Endothelial cell of umbilical vein (primary cell): ENCODE measurements around the gene EHF. TPM values are rescaled to one million over a fixed set of nuclear protein-coding genes. Genes with fewer than 3 reads are reported as not detected.

Experiments
- BruUV-seq: library from RNA; stranded (reverse); fragments of 400-500 nt; replicated peaks from 2 replicates; lab custom pipeline; 2021; lab: Mats Ljungman, UMichigan
- CTCF ChIA-PET: fragments of 300-600, 350-600 bp; sonication (Branson Sonifier 250); formaldehyde crosslinking; loops from one replicate; lab custom pipeline; 2021; ENCODE audit warnings: antibody characterized with exemption, inconsistent platforms; lab: Charles Lee
- POLR2A ChIA-PET: fragments of 300-600, 350-600 bp; sonication (Branson Sonifier 250); formaldehyde crosslinking; loops from one replicate; lab custom pipeline; 2021; ENCODE audit warnings: antibody characterized with exemption, inconsistent platforms; lab: Charles Lee
- DNase-seq: peaks from one replicate; pipeline ENCODE4 v3.0.0-alpha.2; 2011; ENCODE audit warnings: low read depth, low spot score
- FAIRE-seq: peaks from 2 replicates; lab custom pipeline; 2011; peaks lifted over from hg19 to GRCh38; lab: Jason Lieb, UNC
- H2AFZ ChIP-seq: 2 replicates; pipeline ENCODE4 v1.6.0; 2012; ENCODE audit warnings: low read depth, low read length, control low read depth, inconsistent platforms
- H3K27ac ChIP-seq: 2 replicates; pipeline ENCODE4 v1.5.1; 2011; ENCODE audit warnings: low read depth, mild to moderate bottlenecking, control low read depth, low read length, moderate library complexity; ENCODE audit not compliant: insufficient read depth
- H3K27me3 ChIP-seq, 2 experiments: 2 replicates each; pipeline versions ENCODE4 v1.6.0 to v1.6.1; 2011; ENCODE audit warnings: low read length in 2 of 2, mixed read lengths in 1 of 2; ENCODE audit not compliant: control insufficient read depth in 2 of 2, insufficient read depth in 2 of 2
- H3K36me3 ChIP-seq, 2 experiments: 2 replicates in 1 of 2; 3 replicates in 1 of 2; pipeline ENCODE4 v1.5.1; 2011; ENCODE audit warnings: low read length in 2 of 2, mild to moderate bottlenecking in 1 of 2, moderate library complexity in 1 of 2; ENCODE audit not compliant: control insufficient read depth in 2 of 2, insufficient read depth in 2 of 2; ENCODE audit errors: extremely low read depth in 1 of 2
- H3K4me1 ChIP-seq: 3 replicates; pipeline ENCODE4 v1.5.1; 2011; ENCODE audit warnings: mild to moderate bottlenecking, low read length; ENCODE audit not compliant: control insufficient read depth, insufficient read depth; ENCODE audit errors: extremely low read depth
- H3K4me2 ChIP-seq: 2 replicates; pipeline ENCODE4 v1.6.1; 2011; ENCODE audit warnings: low read length, control low read depth, mixed read lengths; ENCODE audit not compliant: insufficient read depth
- H3K4me3 ChIP-seq, 3 experiments: fragments of 200-600 bp in 1 of 3; sonication (generic), shearing (Covaris generic) in 1 of 3; replicated peaks in 1 of 3; 2 replicates each; pipeline ENCODE4 v1.5.1; 2011 to 2016; ENCODE audit warnings: control low read depth in 3 of 3, low read length in 3 of 3, mild to moderate bottlenecking in 2 of 3, inconsistent platforms in 1 of 3, low read depth in 1 of 3, moderate library complexity in 1 of 3; ENCODE audit not compliant: insufficient read depth in 1 of 3
- H3K79me2 ChIP-seq: 2 replicates; pipeline ENCODE4 v1.6.0; 2012; ENCODE audit warnings: low read length, inconsistent platforms; ENCODE audit not compliant: control insufficient read depth, insufficient read depth
- H3K9ac ChIP-seq: replicated peaks from 2 replicates; pipeline ENCODE3; 2011; ENCODE audit warnings: low read length, control low read depth; ENCODE audit not compliant: insufficient read depth; ENCODE audit errors: extremely low read depth
- H3K9me1 ChIP-seq: replicated peaks from 3 replicates; pipeline ENCODE4 v1.6.0; 2011; ENCODE audit warnings: mild to moderate bottlenecking, low read length; ENCODE audit not compliant: control insufficient read depth, insufficient read depth; ENCODE audit errors: extremely low read depth
- H3K9me3 ChIP-seq: replicated peaks from 2 replicates; pipeline ENCODE4 v1.5.1; 2012; ENCODE audit warnings: low read length, inconsistent platforms; ENCODE audit not compliant: control insufficient read depth, insufficient read depth
- H4K20me1 ChIP-seq: replicated peaks from 2 replicates; pipeline ENCODE3; 2011; ENCODE audit warnings: mild to moderate bottlenecking, low read length; ENCODE audit not compliant: control insufficient read depth, insufficient read depth; ENCODE audit errors: extremely low read depth
- EZH2 ChIP-seq: IDR thresholded peaks from 2 replicates; pipeline ENCODE4 v1.6.1; 2012; ENCODE audit warnings: borderline replicate concordance, low read depth, mild to moderate bottlenecking, moderate library complexity, low read length, inconsistent platforms; ENCODE audit not compliant: severe bottlenecking
- FOS ChIP-seq: IDR thresholded peaks from 2 replicates; pipeline ENCODE4 v1.6.1; 2011; ENCODE audit warnings: mild to moderate bottlenecking, low read length, moderate library complexity, borderline replicate concordance; ENCODE audit not compliant: insufficient read depth
- GATA2 ChIP-seq: IDR thresholded peaks from 2 replicates; pipeline ENCODE4 v1.7.0; 2011; ENCODE audit warnings: low read depth, mild to moderate bottlenecking, moderate library complexity, mixed read lengths, low read length; ENCODE audit not compliant: insufficient read length, insufficient read depth
- JUN ChIP-seq: IDR thresholded peaks from 2 replicates; pipeline ENCODE4 v1.6.1; 2011; ENCODE audit warnings: borderline replicate concordance, low read depth; ENCODE audit not compliant: insufficient read length, insufficient read depth
- MYC ChIP-seq: IDR thresholded peaks from one replicate; pipeline ENCODE4 v1.6.1; 2011; ENCODE audit warnings: mild to moderate bottlenecking, low read depth, low read length
- POLR2A ChIP-seq: IDR thresholded peaks from 2 replicates; pipeline ENCODE4 v1.6.1; 2012; ENCODE audit warnings: low read depth, mild to moderate bottlenecking, control low read depth, low read length
- POLR2AphosphoS5 ChIP-seq: IDR thresholded peaks from 2 replicates; pipeline ENCODE4 v1.6.1; 2012; ENCODE audit warnings: low read depth, mild to moderate bottlenecking, control low read depth, low read length, moderate library complexity; ENCODE audit not compliant: insufficient read depth
- dilution Hi-C: fragments of 300-500 bp; cut with MboI; formaldehyde crosslinking; loops from one replicate; pipeline ENCODE4 v1.15.0; 2019; ENCODE audit warnings: low sequenced_read_pairs; ENCODE audit not compliant: extremely low pct_ligation_motif_present
- intact Hi-C: fragments of 100-400 bp; cut with micrococcal nuclease; formaldehyde crosslinking; loops from one replicate; pipeline ENCODE4 v1.10.0; 2022
- polyA plus RNA-seq, 4 experiments: library from polyadenylated mRNA; depleted of rRNA in 3 of 4; stranded (reverse) in 3 of 4; unstranded in 1 of 4; fragments of >200 nt; gene quantifications; 2 replicates each; pipeline versions ENCODE4 v1.2.1 to v1.2.3, GENCODE V29; 2011 to 2012; ENCODE audit warnings: missing spikeins in 1 of 4
- total RNA-seq: library from RNA; stranded (reverse); gene quantifications from 2 replicates; pipeline ENCODE4 v1.2.3, GENCODE V29; 2021
- TF ChIP-seq, protein P1 (sequence below): IDR thresholded peaks from 2 replicates; pipeline ENCODE4 v1.6.1; 2011; ENCODE audit not compliant: insufficient read depth, insufficient read length
- TF ChIP-seq, protein P2 (sequence below), 2 donors: IDR thresholded peaks; 1 replicate in 1 of 2; 2 replicates in 1 of 2; pipeline ENCODE4 v1.5.1; 2011; ENCODE audit warnings: low read length in 2 of 2, mild to moderate bottlenecking in 2 of 2, moderate library complexity in 2 of 2, control low read depth in 1 of 2, inconsistent platforms in 1 of 2, low read depth in 1 of 2; ENCODE audit not compliant: insufficient read depth in 1 of 2; ENCODE audit errors: extremely low read depth in 1 of 2

Gene EHF
- total and polyA plus RNA-seq, 2 donors (not counting 3 experiments of a cell fraction or from before 2014, with no cell fraction given): not detected

DNA sequence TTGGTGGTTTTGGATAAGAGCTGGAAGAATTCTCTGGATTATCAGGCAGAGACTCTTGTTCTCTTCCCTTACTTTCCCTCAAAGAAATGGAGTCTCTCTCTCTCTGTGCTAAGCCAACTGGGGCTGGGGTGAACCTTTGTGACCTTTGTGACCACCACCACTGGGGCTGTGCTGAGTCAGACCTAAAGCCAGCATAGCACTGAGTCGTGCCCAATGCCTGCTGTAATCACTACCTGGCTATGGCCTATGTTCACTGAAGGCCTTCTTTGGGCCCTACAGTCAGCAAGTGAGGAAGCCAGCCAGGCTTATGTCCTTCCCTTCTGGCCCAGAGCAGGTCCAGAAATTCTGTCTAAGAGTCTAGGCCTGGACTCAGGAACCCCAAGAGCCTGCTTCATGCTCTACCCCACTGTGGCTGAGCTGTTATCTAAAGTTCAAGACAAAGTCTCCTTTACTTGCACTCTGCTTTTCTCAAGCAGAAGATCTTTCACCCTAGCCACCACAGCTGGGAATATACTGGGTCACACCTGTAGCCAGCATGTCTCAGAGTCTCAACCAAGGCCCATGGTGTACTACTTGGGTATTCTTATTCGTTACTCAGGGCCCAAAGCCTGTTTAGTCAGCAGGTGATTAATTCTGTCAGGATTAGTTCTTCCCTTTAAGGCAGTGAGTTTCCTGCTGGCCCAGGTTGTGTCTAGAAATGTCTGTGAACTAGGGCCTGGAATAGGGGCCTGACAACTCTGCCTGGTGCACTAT, 86.0 kb downstream of the EHF start:
- peaks cover 0 to 3% of the 10 kb centered on the region in 2 experiments for H3K27me3 ChIP-seq
- no peaks in the 10 kb centered on the region for H3K9me3 ChIP-seq
- no peak for FAIRE-seq
- intact Hi-C loops (no loop called here), dilution Hi-C loops (no loop called here)
- H3K27ac ChIP-seq: no peak overlapping the region
- no peaks in the 10 kb centered on the region for H3K79me2 ChIP-seq
- no peaks in the 10 kb centered on the region for H3K4me1 ChIP-seq
- H2AFZ ChIP-seq: no peak overlapping the region
- no peaks in the 10 kb centered on the region for H4K20me1 ChIP-seq
- no peak overlapping the region for H3K4me3 ChIP-seq
- TF ChIP-seq EZH2 (no peak), GATA2 (no peak), POLR2AphosphoS5 (no peak), MYC (no peak)
- CTCF ChIA-PET: no interaction called here
- no TSS peak for BruUV-seq
- H3K9ac ChIP-seq: no peak overlapping the region
- H3K9me1 ChIP-seq: no peaks in the 10 kb centered on the region
- POLR2A ChIA-PET: no interaction called here
- H3K36me3 ChIP-seq: no peaks in the 10 kb centered on the region
- DNase-seq: no peak
- no peak overlapping the region for H3K4me2 ChIP-seq

DNA sequence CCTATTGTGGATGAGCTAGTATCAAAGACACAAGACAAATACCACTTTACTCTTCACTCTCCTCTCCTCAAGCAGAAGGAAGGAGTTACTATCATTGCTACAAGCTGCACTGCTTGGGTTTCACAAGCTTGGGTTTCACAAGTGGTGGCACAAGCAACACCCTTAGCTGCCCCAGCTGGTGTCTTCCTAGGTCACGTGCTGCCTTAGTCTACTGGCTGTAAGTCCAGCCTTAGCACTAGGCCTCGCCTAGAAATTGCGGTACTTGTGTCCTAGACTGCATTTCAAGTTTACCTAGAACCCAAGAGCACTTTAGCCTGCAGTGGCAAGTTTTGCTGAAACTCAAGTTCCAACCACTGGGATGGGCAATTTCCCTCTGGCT, 86.6 kb downstream of the EHF start:
- H3K4me1 ChIP-seq: no peaks in the 10 kb centered on the region
- H3K4me2 ChIP-seq: no peak overlapping the region
- no peaks in the 10 kb centered on the region for H4K20me1 ChIP-seq
- H3K27ac ChIP-seq: no peak overlapping the region
- no peaks in the 10 kb centered on the region for H3K79me2 ChIP-seq
- H3K27me3 ChIP-seq: peaks cover 0 to 3% of the 10 kb centered on the region in 2 experiments
- H3K9me3 ChIP-seq: no peaks in the 10 kb centered on the region
- BruUV-seq: no TSS peak
- FAIRE-seq: no peak
- intact Hi-C loops: no loop called here
- H3K9me1 ChIP-seq: no peaks in the 10 kb centered on the region
- ChIA-PET POLR2A (no interaction called here), CTCF (no interaction called here)
- TF ChIP-seq, protein P1, sequence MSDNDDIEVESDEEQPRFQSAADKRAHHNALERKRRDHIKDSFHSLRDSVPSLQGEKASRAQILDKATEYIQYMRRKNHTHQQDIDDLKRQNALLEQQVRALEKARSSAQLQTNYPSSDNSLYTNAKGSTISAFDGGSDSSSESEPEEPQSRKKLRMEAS: no peak
- TF ChIP-seq FOS: no peak
- no peak for TF ChIP-seq POLR2A
- no peak for TF ChIP-seq MYC
- TF ChIP-seq, protein P2, sequence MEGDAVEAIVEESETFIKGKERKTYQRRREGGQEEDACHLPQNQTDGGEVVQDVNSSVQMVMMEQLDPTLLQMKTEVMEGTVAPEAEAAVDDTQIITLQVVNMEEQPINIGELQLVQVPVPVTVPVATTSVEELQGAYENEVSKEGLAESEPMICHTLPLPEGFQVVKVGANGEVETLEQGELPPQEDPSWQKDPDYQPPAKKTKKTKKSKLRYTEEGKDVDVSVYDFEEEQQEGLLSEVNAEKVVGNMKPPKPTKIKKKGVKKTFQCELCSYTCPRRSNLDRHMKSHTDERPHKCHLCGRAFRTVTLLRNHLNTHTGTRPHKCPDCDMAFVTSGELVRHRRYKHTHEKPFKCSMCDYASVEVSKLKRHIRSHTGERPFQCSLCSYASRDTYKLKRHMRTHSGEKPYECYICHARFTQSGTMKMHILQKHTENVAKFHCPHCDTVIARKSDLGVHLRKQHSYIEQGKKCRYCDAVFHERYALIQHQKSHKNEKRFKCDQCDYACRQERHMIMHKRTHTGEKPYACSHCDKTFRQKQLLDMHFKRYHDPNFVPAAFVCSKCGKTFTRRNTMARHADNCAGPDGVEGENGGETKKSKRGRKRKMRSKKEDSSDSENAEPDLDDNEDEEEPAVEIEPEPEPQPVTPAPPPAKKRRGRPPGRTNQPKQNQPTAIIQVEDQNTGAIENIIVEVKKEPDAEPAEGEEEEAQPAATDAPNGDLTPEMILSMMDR (IDR thresholded peaks at IDR 0.05; ENCODE audit: extremely low read depth in 1 of 2, insufficient read depth in 1 of 2, low read depth in 1 of 2, low read length in 2 of 2): no peak
- no peak for TF ChIP-seq JUN
- TF ChIP-seq EZH2: no peak
- no peak for TF ChIP-seq GATA2
- TF ChIP-seq POLR2AphosphoS5: no peak
- no peak overlapping the region for H3K9ac ChIP-seq
- dilution Hi-C loops: no loop called here
- DNase-seq: no peak
- H2AFZ ChIP-seq: no peak overlapping the region
- no peaks in the 10 kb centered on the region for H3K36me3 ChIP-seq
- H3K4me3 ChIP-seq: no peak overlapping the region
